ENCODE results near the gene CSH1. TPM values are rescaled to one million over a fixed set of nuclear protein-coding genes. Genes with fewer than 3 reads are reported as not detected.
"Not testable (repeated sequence)": the region's sequence is repeated elsewhere in the genome, so short reads cannot be mapped to it uniquely, and the experiment has no call there.

Gene CSH1
- total and polyA plus RNA-seq, 4 donors, result not detected

GRCh38 chr17:63881935-63882601 lies 14.3 kb downstream of the CSH1 start, which contains the start of gene GH2:
Gene GH2 (minus strand): TSS chr17:63881944. CDS start chr17:63881801, 143 bp downstream.
- Histone ChIP-seq H3K27me3 (ENCODE audit: control insufficient read depth in 3 of 3, insufficient read depth in 3 of 3, low read length in 2 of 3) (peaks cover 0 to 3% (median 0%) of the 10 kb centered on the region in 3 donors), H3K9ac (ENCODE audit: insufficient read depth in 1 of 2, low read length in 2 of 2) (no peak within 1 kb of the TSS), H3K9me3 (ENCODE audit: control insufficient read depth in 4 of 4, insufficient read depth in 3 of 4, low read length in 3 of 4) (peaks cover 0 to 2% (median 0%) of the 10 kb centered on the region in 4 donors), H3K4me3 (no peak within 1 kb of the TSS), H3K27ac (ENCODE audit: low read depth in 1 of 2, low read length in 1 of 2) (no peak within 1 kb of the TSS), H3K36me3 (ENCODE audit: control insufficient read depth in 4 of 4, insufficient read depth in 4 of 4, low read length in 4 of 4) (no peaks in the 10 kb centered on the region), H3K4me1 (ENCODE audit: control insufficient read depth in 5 of 5, insufficient read depth in 5 of 5, low read length in 5 of 5) (peaks cover 0 to 2% (median 0%) of the 10 kb centered on the region in 5 donors)
- peak; percentile 14 for TF ChIP-seq CTCF (IDR thresholded peaks at IDR 0.05; ENCODE audit: control extremely low read depth, extremely low read depth)
- DNase-seq, result peak; percentile 36 to 47 (median 38)
- no peak for ATAC-seq (ENCODE audit: insufficient read depth, low FRiP score)
- 40 to 43% methylated on average over 14 to 15 of the region's 15 CpGs for WGBS, 2 donors

- not testable (repeated sequence) for H3K4me1 ChIP-seq (ENCODE audit: control insufficient read depth in 5 of 5, insufficient read depth in 5 of 5, low read length in 5 of 5); H3K36me3 ChIP-seq (ENCODE audit: control insufficient read depth in 4 of 4, insufficient read depth in 4 of 4, low read length in 4 of 4); H3K27me3 ChIP-seq (ENCODE audit: control insufficient read depth in 3 of 3, insufficient read depth in 3 of 3, low read length in 2 of 3); H3K9me3 ChIP-seq (ENCODE audit: control insufficient read depth in 4 of 4, insufficient read depth in 3 of 4, low read length in 3 of 4); H3K27ac ChIP-seq (ENCODE audit: low read depth in 1 of 2, low read length in 1 of 2); DNase-seq; H3K9ac ChIP-seq (ENCODE audit: insufficient read depth in 1 of 2, low read length in 2 of 2); ATAC-seq (ENCODE audit: insufficient read depth, low FRiP score); H3K4me3 ChIP-seq
- WGBS, 2 donors, result 69 to 76% methylated on average over 9 to 11 of the region's 11 CpGs
These were observed 15.0 kb downstream of the CSH1 start for GRCh38 chr17:63881337-63881736.

- H3K36me3 ChIP-seq (ENCODE audit: control insufficient read depth in 4 of 4, insufficient read depth in 4 of 4, low read length in 4 of 4), result no peaks in the 10 kb centered on the region
- H3K9ac ChIP-seq (ENCODE audit: insufficient read depth in 1 of 2, low read length in 2 of 2), result no peak overlapping the region
- peaks cover 0 to 2% (median 0%) of the 10 kb centered on the region in 4 donors for H3K9me3 ChIP-seq (ENCODE audit: control insufficient read depth in 4 of 4, insufficient read depth in 3 of 4, low read length in 3 of 4)
- DNase-seq (no peak), ATAC-seq (ENCODE audit: insufficient read depth, low FRiP score) (no peak)
- H3K27me3 ChIP-seq (ENCODE audit: control insufficient read depth in 3 of 3, insufficient read depth in 3 of 3, low read length in 2 of 3), result peaks cover 0 to 3% (median 0%) of the 10 kb centered on the region in 3 donors
- peaks cover 0 to 2% (median 0%) of the 10 kb centered on the region in 5 donors for H3K4me1 ChIP-seq (ENCODE audit: control insufficient read depth in 5 of 5, insufficient read depth in 5 of 5, low read length in 5 of 5)
- no peak for TF ChIP-seq CTCF (IDR thresholded peaks at IDR 0.05; ENCODE audit: control extremely low read depth, extremely low read depth)
- WGBS, 2 donors, result 83 to 87% methylated on average over 12 of the region's 12 CpGs
- no peak overlapping the region for H3K4me3 ChIP-seq
- no peak overlapping the region for H3K27ac ChIP-seq (ENCODE audit: low read depth in 1 of 2, low read length in 1 of 2)
These were observed 15.7 kb downstream of the CSH1 start for GRCh38 chr17:63880706-63881105.

- WGBS, 2 donors, result 85 to 90% methylated on average over 9 of the region's 9 CpGs
- not testable (repeated sequence) for H3K27ac ChIP-seq (ENCODE audit: low read depth in 1 of 2, low read length in 1 of 2); H3K36me3 ChIP-seq (ENCODE audit: control insufficient read depth in 4 of 4, insufficient read depth in 4 of 4, low read length in 4 of 4); ATAC-seq (ENCODE audit: insufficient read depth, low FRiP score); H3K4me1 ChIP-seq (ENCODE audit: control insufficient read depth in 5 of 5, insufficient read depth in 5 of 5, low read length in 5 of 5); H3K9ac ChIP-seq (ENCODE audit: insufficient read depth in 1 of 2, low read length in 2 of 2); H3K9me3 ChIP-seq (ENCODE audit: control insufficient read depth in 4 of 4, insufficient read depth in 3 of 4, low read length in 3 of 4); DNase-seq; H3K27me3 ChIP-seq (ENCODE audit: control insufficient read depth in 3 of 3, insufficient read depth in 3 of 3, low read length in 2 of 3); H3K4me3 ChIP-seq
These were observed 18.0 kb downstream of the CSH1 start for GRCh38 chr17:63878413-63878812.

GRCh38 chr17:63874693-63875092 lies 21.7 kb downstream of the CSH1 start:
- not testable (repeated sequence) for H3K27me3 ChIP-seq (ENCODE audit: control insufficient read depth in 3 of 3, insufficient read depth in 3 of 3, low read length in 2 of 3); H3K27ac ChIP-seq (ENCODE audit: low read depth in 1 of 2, low read length in 1 of 2); DNase-seq; H3K4me3 ChIP-seq; H3K36me3 ChIP-seq (ENCODE audit: control insufficient read depth in 4 of 4, insufficient read depth in 4 of 4, low read length in 4 of 4); H3K9me3 ChIP-seq (ENCODE audit: control insufficient read depth in 4 of 4, insufficient read depth in 3 of 4, low read length in 3 of 4); ATAC-seq (ENCODE audit: insufficient read depth, low FRiP score); H3K9ac ChIP-seq (ENCODE audit: insufficient read depth in 1 of 2, low read length in 2 of 2); H3K4me1 ChIP-seq (ENCODE audit: control insufficient read depth in 5 of 5, insufficient read depth in 5 of 5, low read length in 5 of 5)
- 88% methylated on average over 6 of the region's 6 CpGs for WGBS, 2 donors

- not testable (repeated sequence) for H3K9me3 ChIP-seq (ENCODE audit: control insufficient read depth in 4 of 4, insufficient read depth in 3 of 4, low read length in 3 of 4); H3K36me3 ChIP-seq (ENCODE audit: control insufficient read depth in 4 of 4, insufficient read depth in 4 of 4, low read length in 4 of 4); H3K9ac ChIP-seq (ENCODE audit: insufficient read depth in 1 of 2, low read length in 2 of 2); H3K4me1 ChIP-seq (ENCODE audit: control insufficient read depth in 5 of 5, insufficient read depth in 5 of 5, low read length in 5 of 5); H3K4me3 ChIP-seq; H3K27me3 ChIP-seq (ENCODE audit: control insufficient read depth in 3 of 3, insufficient read depth in 3 of 3, low read length in 2 of 3); DNase-seq; H3K27ac ChIP-seq (ENCODE audit: low read depth in 1 of 2, low read length in 1 of 2); ATAC-seq (ENCODE audit: insufficient read depth, low FRiP score)
- WGBS, 2 donors, result 80 to 93% methylated on average over 5 to 6 of the region's 8 CpGs
These were observed 22.2 kb downstream of the CSH1 start for GRCh38 chr17:63874061-63874626.
